NCI-H2171 treated with DMSO at 0.1 percent for 48 hours (cell line): ENCODE measurements around the gene CFL1.
"Not testable (repeated sequence)": the region's sequence is repeated elsewhere in the genome, so short reads cannot be mapped to it uniquely, and the experiment has no call there.

ENCODE experiments used
- DNase-seq: peaks from one replicate; lab custom pipeline; 2025; lab: John Stamatoyannopoulos, UW

The CFL1 gene

DNA sequence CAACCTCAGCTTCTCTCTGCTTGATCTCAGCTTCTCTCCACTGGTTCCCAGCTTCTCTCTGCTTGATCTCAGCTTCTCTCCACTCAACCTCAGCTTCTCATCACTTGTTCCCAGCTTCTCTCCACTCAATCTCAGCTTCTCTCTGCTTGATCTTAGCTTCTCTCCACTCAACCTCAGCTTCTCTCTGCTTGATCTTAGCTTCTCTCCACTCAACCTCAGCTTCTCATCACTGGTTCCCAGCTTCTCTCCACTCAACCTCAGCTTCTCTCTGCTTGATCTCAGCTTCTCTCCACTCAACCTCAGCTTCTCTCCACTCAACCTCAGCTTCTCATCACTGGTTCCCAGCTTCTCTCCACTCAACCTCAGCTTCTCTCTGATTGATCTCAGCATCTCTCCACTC, 25.7 kb downstream of the CFL1 start:
- DNase-seq, result not testable (repeated sequence)

GRCh38 chr11:65829459-65829858, 28.5 kb downstream of the CFL1 start:
- no peak for DNase-seq

DNA sequence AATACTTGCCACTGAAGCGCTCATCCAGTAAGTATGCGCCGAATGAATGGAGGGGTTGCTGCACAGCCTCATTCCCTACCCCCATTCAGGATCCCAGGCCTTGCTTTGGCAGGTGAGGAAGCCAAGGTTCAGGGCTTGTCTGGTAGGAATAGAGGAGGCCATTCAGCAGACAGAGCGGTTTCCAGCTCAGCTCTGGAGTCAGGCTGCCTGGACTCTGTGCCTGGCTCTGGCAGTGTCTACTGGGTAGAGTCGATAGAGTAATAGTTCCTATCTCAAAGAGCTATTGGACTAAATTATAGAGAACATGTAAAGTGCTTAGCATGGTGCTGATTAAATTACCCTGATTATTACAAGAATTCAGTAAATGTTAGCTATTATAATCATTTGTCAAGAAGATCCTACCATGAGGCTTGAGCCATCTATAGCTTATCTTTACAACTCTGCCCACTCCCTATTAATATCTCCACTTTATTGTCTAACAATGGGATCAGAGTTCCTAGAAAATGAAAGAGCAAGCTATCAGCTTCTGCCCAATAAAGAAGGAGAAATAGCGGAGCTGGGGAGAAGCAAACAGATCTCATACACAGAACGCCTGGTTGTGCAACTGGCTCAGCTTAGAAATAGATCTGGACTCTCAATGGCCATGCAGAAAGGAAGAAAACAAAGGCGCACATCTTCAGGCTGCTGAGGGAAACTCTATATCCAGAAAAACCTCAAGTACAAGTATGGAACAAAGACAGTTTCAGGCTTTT, 30.8 kb downstream of the CFL1 start:
- DNase-seq, result no peak

DNA sequence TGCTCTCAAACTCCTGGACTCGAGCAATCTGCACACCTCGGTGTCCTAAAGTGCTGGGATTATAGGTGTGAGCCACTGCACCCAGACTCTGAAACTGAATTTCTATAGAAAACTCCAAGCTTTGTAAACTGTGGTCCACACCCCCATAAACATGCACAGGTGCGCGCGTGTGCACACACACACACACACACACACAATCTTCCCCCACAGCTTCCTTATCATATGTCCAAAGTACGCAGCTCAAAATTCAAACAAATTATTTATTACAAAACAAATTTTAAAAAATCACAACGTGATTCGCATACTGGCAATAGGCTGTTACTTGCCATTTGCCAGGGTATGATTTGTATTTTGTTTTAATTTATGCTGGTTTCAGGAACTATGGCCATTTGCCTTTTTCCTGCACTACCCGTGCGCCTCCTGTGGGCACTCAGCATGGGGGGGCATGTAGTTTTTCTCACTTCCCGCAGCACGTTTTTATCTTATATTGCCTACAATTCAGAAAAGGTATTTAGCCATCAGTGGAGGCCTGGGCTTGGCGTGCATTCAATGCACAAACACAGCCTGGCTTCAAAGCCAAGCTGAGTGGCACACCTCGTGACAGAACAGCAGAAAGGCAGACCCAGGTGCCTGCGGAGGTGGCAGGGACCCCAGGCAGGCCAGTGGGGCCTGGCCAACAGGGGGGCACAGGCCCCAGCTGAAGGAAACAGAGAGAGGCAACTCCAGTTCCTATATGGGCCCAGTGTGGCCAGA, 35.0 kb downstream of the CFL1 start:
- no peak for DNase-seq

DNA sequence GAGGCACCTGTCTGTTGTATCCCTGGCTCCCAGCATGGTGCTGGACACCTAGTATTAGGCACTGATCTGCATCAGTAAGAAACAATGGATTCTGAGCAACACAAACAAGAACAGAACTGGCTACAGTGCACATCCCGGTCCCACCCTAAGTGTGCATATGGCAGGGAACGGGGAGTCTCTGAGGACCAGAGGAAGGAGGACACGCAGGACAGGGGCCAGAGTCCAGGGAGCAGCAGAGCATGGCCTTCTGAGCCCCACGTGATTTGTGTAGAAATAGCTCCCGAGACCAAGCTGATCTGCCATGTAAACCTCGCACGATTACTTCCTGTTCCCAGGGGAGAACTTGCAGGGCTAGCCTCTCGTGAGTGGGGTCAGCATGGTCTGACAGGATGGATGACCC, 36.9 kb downstream of the CFL1 start:
- no peak for DNase-seq

GRCh38 chr11:65817835-65818680, 39.9 kb downstream of the CFL1 start:
- DNase-seq, result peak; percentile 78

- peak; percentile 27 for DNase-seq
Measured at GRCh38 chr11:65817312-65817834, 40.6 kb downstream of the CFL1 start.

DNA sequence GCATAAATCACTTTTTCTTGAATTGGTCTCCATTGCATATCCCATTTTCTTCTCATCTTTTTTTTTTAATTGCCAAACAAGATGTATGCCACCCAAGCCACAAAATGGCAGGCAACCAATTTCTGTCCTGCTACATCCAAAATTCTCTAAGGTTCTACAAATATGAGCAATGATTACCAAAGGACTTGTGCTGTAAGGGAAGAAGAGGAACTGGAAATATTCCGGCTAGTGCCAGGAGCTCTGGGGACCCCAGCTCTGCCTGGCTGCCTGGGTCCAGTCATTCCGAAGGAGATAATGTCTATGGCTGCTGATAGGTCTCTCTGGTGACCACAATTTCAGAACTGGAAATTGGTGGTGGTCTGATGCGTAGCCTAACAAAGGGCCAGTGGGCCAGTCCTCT, 41.3 kb downstream of the CFL1 start:
- DNase-seq, result no peak

- no peak for DNase-seq
Measured at GRCh38 chr11:65814986-65815565, 42.9 kb downstream of the CFL1 start.

- no peak for DNase-seq
Measured at GRCh38 chr11:65814131-65814985, 43.6 kb downstream of the CFL1 start.

DNA sequence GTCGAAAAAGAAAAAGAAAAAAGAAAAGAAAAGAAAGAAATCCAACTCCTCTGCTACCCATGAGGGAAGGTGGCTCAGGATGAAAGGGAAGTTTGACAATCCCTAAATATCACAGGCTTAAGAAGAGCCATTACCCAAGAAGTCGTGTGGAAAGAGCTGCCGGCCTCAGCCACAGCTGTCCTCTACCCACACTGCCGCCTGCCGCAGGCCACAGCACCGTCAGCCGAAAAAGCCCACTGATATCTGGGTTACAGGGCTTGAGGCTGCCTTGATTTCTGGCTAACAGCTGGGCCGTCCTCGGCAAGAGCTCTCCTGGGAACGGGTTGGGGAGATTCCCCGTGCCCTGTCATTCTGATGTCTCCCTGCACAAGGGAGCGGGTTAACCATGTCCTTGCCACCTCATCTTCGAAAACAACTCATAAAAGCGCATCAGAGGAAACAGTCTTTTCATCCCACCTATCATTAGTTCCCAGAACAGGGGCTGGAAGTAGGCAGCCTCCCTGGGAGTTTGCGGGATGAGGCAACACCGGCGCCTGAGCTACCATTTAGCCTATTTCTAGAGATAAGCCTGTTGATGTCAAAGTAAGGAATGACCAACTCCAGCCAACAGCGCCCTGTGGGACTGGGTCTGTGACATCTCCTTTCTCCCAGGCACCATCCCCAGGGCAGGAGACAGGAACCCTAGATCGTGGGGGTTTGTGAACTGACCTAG, 46.1 kb downstream of the CFL1 start:
- DNase-seq, result peak; percentile 79

DNA sequence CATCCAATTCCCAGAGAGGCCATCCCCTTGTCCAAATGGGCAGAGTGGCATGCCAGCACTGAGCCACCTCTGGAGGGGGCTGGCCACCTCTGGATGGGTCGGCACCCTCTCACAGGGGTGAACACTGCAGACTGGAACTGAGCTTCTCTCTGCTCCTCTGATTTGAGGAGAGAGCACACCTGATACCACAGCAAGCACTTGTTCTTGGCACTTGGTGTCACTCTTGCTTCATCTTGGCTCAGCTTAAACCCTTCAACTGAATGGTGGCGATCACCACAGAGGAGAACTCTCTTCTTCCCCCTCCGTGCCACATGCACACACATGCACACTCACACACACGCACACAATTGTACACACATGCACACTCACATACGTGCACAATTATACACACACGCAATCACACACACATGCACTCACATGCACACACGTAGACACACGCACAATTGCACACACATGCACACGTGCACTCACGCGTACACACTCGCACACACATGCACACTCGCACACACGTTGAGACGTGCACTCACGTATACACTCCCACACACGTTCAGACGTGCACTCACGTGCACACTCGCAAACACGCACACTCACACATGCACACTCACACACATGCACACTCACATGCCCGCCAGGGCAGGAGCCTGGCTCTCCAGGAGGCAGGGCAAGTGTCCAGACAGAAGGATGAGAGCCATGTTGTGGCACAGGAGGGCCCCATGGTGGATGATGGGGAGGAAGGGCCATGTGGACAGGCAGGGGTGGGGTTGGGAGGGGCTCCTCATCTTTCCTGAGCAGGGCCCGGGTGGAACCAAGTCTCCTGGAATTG, 47.7 kb downstream of the CFL1 start:
- peak; percentile 17 for DNase-seq

- peak; percentile 8 for DNase-seq
Measured at GRCh38 chr11:65809496-65809895, 48.5 kb downstream of the CFL1 start.

DNA sequence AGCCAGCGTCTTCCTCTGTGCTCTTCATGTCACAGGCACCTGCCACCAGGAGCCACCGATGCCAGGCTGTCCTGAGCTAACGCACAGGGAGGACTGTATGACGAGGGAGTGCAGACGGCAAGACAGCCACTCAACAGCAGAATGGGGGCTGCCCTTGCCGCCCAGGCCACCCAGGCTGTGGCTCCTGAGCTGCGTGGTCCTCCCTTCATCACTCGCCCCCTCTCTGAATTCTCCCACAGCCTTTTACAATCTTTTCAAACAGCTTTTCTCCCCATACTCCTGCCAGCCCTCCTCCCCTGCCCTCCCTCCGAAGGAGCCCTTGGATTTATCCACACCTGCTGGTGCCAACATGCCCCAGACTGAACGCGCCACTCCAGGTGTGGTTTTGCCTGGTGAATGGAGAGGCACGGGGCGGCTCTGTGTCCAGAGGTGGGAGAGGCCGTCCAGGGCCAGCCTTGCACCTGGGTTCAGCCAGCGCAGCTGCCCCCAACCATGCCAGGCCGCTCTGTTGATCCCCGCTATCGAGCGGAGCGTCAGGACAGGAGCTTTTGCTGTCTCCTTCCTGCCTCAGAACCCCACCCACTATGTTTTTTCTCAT, 49.1 kb downstream of the CFL1 start:
- no peak for DNase-seq

GRCh38 chr11:65806979-65807378, 51.0 kb downstream of the CFL1 start:
- no peak for DNase-seq
